ENCODE results near the gene P3R3URF. TPM values are rescaled to one million over a fixed set of nuclear protein-coding genes. Genes with fewer than 3 reads are reported as not detected.

P3R3URF gene
- total and polyA plus RNA-seq, 9 of the 15 experiments (the other 6 are each of a cell fraction or from before 2014, with no cell fraction given): not detected

GRCh38 chr1:46169811-46170454, 6.4 kb downstream of the P3R3URF start:
- Histone ChIP-seq H3K4me3 (no peak overlapping the region), H3K4me1 (replicated peaks in 1 of 2; ENCODE audit: control insufficient read depth in 2 of 2, insufficient read depth in 2 of 2, low read length in 2 of 2) (peaks cover 20 to 41% of the 10 kb centered on the region in 2 experiments), H3K9me1 (ENCODE audit: control insufficient read depth, insufficient read depth, low read length) (no peaks in the 10 kb centered on the region), H2AFZ (ENCODE audit: low read depth, low read length) (no peak overlapping the region), H3K79me2 (ENCODE audit: control insufficient read depth, insufficient read depth, low read length) (no peaks in the 10 kb centered on the region), H3K27ac (ENCODE audit: extremely low read depth, low read depth, low read length) (no peak overlapping the region), H3K36me3 (ENCODE audit: control insufficient read depth, insufficient read depth, low read length) (no peaks in the 10 kb centered on the region), H3K9ac (ENCODE audit: insufficient read depth in 1 of 2, low read depth in 2 of 2, low read length in 2 of 2) (no peak overlapping the region), H3K9me3 (replicated peaks; ENCODE audit: control insufficient read depth, insufficient read depth, low read depth, low read length) (no peaks in the 10 kb centered on the region), H4K20me1 (replicated peaks; ENCODE audit: control insufficient read depth, insufficient read depth, low read length) (no peaks in the 10 kb centered on the region), H3K27me3 (ENCODE audit: control insufficient read depth in 2 of 2, insufficient read depth in 2 of 2, low read length in 2 of 2) (0 out of 5 replicates have a peak, but pooled peaks cover 0 to 9% of the 10 kb centered on the region in 2 experiments), H3K4me2 (ENCODE audit: insufficient read depth, low read length) (no peak overlapping the region)
- intact Hi-C loops (cut with micrococcal nuclease) (loop anchor here (10.0 kb wide), 1 partner anchor 285 kb away; no protein-coding TSS in a partner anchor), in situ Hi-C loops (cut with MboI) (no loop called here)
- no peak for DNase-seq (ENCODE audit: extremely low read depth in 1 of 4, low spot score in 3 of 4)
- ChIA-PET POLR2A (interaction anchor here (0.7 to 1.8 kb wide), 4 partner anchors 12 to 77 kb away, joined by 4 to 9 read pairs (median 4); no protein-coding TSS in a partner anchor), CTCF (ENCODE audit: low intra/inter-chr PET ratio) (interaction anchor here (1.0 to 2.3 kb wide), 2 partner anchors 131 to 133 kb away, joined by 3 to 5 read pairs; no protein-coding TSS in a partner anchor)
- BruUV-seq (replicated peaks): no TSS peak
- no peak for FAIRE-seq
- WGBS (ENCODE audit: insufficient coverage, low coverage, missing lambda C conversion rate): 6% methylated on average over 3 of the region's 3 CpGs
- ATAC-seq: no peak
- TF ChIP-seq E2F6 (IDR thresholded peaks at IDR 0.05; ENCODE audit: borderline replicate concordance in 1 of 2, extremely low read depth in 1 of 2, insufficient read depth in 1 of 2, insufficient read length in 1 of 2, low read depth in 1 of 2, low read length in 1 of 2, poor library complexity in 1 of 2, severe bottlenecking in 1 of 2): peak in 1 of 2 experiments; percentile 56
- TF ChIP-seq C11orf30 (IDR thresholded peaks at IDR 0.05; ENCODE audit: low read depth): peak; percentile 63
- no peak for TF ChIP-seq CUX1 (CRISPR knock-in tag; IDR thresholded peaks at IDR 0.05)
- no peak for TF ChIP-seq ZNF561 (CRISPR knock-in tag; conservative IDR thresholded peaks at IDR 0.05)
- no peak for TF ChIP-seq HOMEZ (CRISPR knock-in tag; IDR thresholded peaks at IDR 0.05)
- TF ChIP-seq ARID3B (CRISPR knock-in tag; IDR thresholded peaks at IDR 0.05; ENCODE audit: borderline replicate concordance): no peak
- no peak for TF ChIP-seq ZNF583 (CRISPR knock-in tag; IDR thresholded peaks at IDR 0.05)
- TF ChIP-seq ZFP91 (CRISPR knock-in tag; IDR thresholded peaks at IDR 0.05): no peak
- TF ChIP-seq CHCHD3 (CRISPR knock-in tag; IDR thresholded peaks at IDR 0.05): no peak
